Measurements from ENCODE around the gene NEK7. TPM values are rescaled to one million over a fixed set of nuclear protein-coding genes. Genes with fewer than 3 reads are reported as not detected.
A peak's percentile ranks its signal among the peaks of the same experiment; 100 is the strongest.

The NEK7 gene
- total and polyA plus RNA-seq, 9 of the 15 experiments (the other 6 are each of a cell fraction or from before 2014, with no cell fraction given) = 8.5 to 37.3 (median 27.7) TPM

DNA sequence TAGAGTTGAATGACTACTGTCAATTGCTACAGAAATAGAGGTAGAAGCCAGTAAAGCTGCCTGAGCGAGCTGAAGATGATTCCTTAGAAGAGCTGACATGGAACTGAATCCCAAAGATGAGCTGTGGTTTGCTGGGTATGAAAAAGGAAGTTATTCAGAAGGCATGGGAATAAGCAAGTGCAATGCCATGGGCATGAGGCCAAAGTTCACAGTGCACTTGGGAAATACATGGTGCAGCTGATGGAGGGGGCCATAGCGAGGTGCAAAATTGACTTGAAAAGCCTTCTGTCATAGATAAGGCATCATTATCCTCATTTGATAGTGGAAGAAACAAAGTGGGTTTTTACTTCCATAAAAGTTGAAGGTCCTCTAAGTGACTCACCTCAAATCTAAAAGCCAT, 88.6 kb downstream of the NEK7 start:
- H3K9ac ChIP-seq (ENCODE audit: insufficient read depth in 1 of 2, low read depth in 2 of 2, low read length in 2 of 2) = no peak overlapping the region
- H4K20me1 ChIP-seq (replicated peaks; ENCODE audit: control insufficient read depth, insufficient read depth, low read length) = no peaks in the 10 kb centered on the region
- H3K79me2 ChIP-seq (ENCODE audit: control insufficient read depth, insufficient read depth, low read length) = 0 out of 3 replicates have a peak, but pooled peaks cover 7% of the 10 kb centered on the region
- TF ChIP-seq, protein P1, sequence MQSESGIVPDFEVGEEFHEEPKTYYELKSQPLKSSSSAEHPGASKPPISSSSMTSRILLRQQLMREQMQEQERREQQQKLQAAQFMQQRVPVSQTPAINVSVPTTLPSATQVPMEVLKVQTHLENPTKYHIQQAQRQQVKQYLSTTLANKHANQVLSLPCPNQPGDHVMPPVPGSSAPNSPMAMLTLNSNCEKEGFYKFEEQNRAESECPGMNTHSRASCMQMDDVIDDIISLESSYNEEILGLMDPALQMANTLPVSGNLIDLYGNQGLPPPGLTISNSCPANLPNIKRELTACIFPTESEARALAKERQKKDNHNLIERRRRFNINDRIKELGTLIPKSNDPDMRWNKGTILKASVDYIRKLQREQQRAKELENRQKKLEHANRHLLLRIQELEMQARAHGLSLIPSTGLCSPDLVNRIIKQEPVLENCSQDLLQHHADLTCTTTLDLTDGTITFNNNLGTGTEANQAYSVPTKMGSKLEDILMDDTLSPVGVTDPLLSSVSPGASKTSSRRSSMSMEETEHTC (IDR thresholded peaks at IDR 0.05) = no peak
- no peak for TF ChIP-seq NR2C1 (IDR thresholded peaks at IDR 0.05)
- TF ChIP-seq NR2C1 (tag; IDR thresholded peaks at IDR 0.05) = 0 out of 2 replicates have a peak, but pooled peaks have one; percentile 16
- TF ChIP-seq, protein P2, sequence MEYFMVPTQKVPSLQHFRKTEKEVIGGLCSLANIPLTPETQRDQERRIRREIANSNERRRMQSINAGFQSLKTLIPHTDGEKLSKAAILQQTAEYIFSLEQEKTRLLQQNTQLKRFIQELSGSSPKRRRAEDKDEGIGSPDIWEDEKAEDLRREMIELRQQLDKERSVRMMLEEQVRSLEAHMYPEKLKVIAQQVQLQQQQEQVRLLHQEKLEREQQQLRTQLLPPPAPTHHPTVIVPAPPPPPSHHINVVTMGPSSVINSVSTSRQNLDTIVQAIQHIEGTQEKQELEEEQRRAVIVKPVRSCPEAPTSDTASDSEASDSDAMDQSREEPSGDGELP (CRISPR knock-in tag; IDR thresholded peaks at IDR 0.05; ENCODE audit: borderline replicate concordance) = no peak
- intact Hi-C loops (cut with micrococcal nuclease) (no loop called here), in situ Hi-C loops (cut with MboI) (no loop called here)
- H3K9me1 ChIP-seq (ENCODE audit: control insufficient read depth, insufficient read depth, low read length) = no peaks in the 10 kb centered on the region
- CTCF ChIA-PET (ENCODE audit: low intra/inter-chr PET ratio) = no interaction called here
- BruUV-seq (replicated peaks) = no TSS peak
- H3K4me2 ChIP-seq (ENCODE audit: insufficient read depth, low read length) = no peak overlapping the region
- DNase-seq (ENCODE audit: extremely low read depth in 1 of 4, low spot score in 3 of 4) (no peak), ATAC-seq (no peak), FAIRE-seq (no peak)
- 58% methylated on average over 2 of the region's 2 CpGs for WGBS (ENCODE audit: insufficient coverage, low coverage, missing lambda C conversion rate)
- H3K36me3 ChIP-seq (ENCODE audit: control insufficient read depth, insufficient read depth, low read length) = no peaks in the 10 kb centered on the region
- H3K27me3 ChIP-seq (ENCODE audit: control insufficient read depth in 2 of 2, insufficient read depth in 2 of 2, low read length in 2 of 2) = no peaks in the 10 kb centered on the region
- no peak overlapping the region for H3K27ac ChIP-seq (ENCODE audit: extremely low read depth, low read depth, low read length)
- no peaks in the 10 kb centered on the region for H3K4me1 ChIP-seq (replicated peaks in 1 of 2; ENCODE audit: control insufficient read depth in 2 of 2, insufficient read depth in 2 of 2, low read length in 2 of 2)
- POLR2A ChIA-PET = interaction anchor here (1.0 kb wide), 1 partner anchor 19 kb away, joined by 3 read pairs; no protein-coding TSS in a partner anchor
- H3K4me3 ChIP-seq = no peak overlapping the region
- no peaks in the 10 kb centered on the region for H3K9me3 ChIP-seq (replicated peaks; ENCODE audit: control insufficient read depth, insufficient read depth, low read depth, low read length)
- H2AFZ ChIP-seq (ENCODE audit: low read depth, low read length) = no peak overlapping the region
